Endothelial cell of umbilical vein (primary cell): ENCODE results near the gene ACTG2. TPM values are rescaled to one million over a fixed set of nuclear protein-coding genes. Genes with fewer than 3 reads are reported as not detected.

Source experiments
- BruUV-seq: library from RNA; stranded (reverse); fragments of 400-500 nt; replicated peaks from 2 replicates; lab custom pipeline; 2021; lab: Mats Ljungman, UMichigan
- CTCF ChIA-PET: fragments of 300-600, 350-600 bp; sonication (Branson Sonifier 250); formaldehyde crosslinking; loops from one replicate; lab custom pipeline; 2021; ENCODE audit warnings: antibody characterized with exemption, inconsistent platforms; lab: Charles Lee
- POLR2A ChIA-PET: fragments of 300-600, 350-600 bp; sonication (Branson Sonifier 250); formaldehyde crosslinking; loops from one replicate; lab custom pipeline; 2021; ENCODE audit warnings: antibody characterized with exemption, inconsistent platforms; lab: Charles Lee
- DNase-seq: peaks from one replicate; pipeline ENCODE4 v3.0.0-alpha.2; 2011; ENCODE audit warnings: low read depth, low spot score
- FAIRE-seq: peaks from 2 replicates; lab custom pipeline; 2011; peaks lifted over from hg19 to GRCh38; lab: Jason Lieb, UNC
- H2AFZ ChIP-seq: 2 replicates; pipeline ENCODE4 v1.6.0; 2012; ENCODE audit warnings: low read depth, low read length, control low read depth, inconsistent platforms
- H3K27ac ChIP-seq: 2 replicates; pipeline ENCODE4 v1.5.1; 2011; ENCODE audit warnings: low read depth, mild to moderate bottlenecking, control low read depth, low read length, moderate library complexity; ENCODE audit not compliant: insufficient read depth
- H3K27me3 ChIP-seq, 2 experiments: 2 replicates each; pipeline versions ENCODE4 v1.6.0 to v1.6.1; 2011; ENCODE audit warnings: low read length in 2 of 2, mixed read lengths in 1 of 2; ENCODE audit not compliant: control insufficient read depth in 2 of 2, insufficient read depth in 2 of 2
- H3K36me3 ChIP-seq, 2 experiments: 2 replicates in 1 of 2; 3 replicates in 1 of 2; pipeline ENCODE4 v1.5.1; 2011; ENCODE audit warnings: low read length in 2 of 2, mild to moderate bottlenecking in 1 of 2, moderate library complexity in 1 of 2; ENCODE audit not compliant: control insufficient read depth in 2 of 2, insufficient read depth in 2 of 2; ENCODE audit errors: extremely low read depth in 1 of 2
- H3K4me1 ChIP-seq: 3 replicates; pipeline ENCODE4 v1.5.1; 2011; ENCODE audit warnings: mild to moderate bottlenecking, low read length; ENCODE audit not compliant: control insufficient read depth, insufficient read depth; ENCODE audit errors: extremely low read depth
- H3K4me2 ChIP-seq: 2 replicates; pipeline ENCODE4 v1.6.1; 2011; ENCODE audit warnings: low read length, control low read depth, mixed read lengths; ENCODE audit not compliant: insufficient read depth
- H3K4me3 ChIP-seq, 3 experiments: fragments of 200-600 bp in 1 of 3; sonication (generic), shearing (Covaris generic) in 1 of 3; replicated peaks in 1 of 3; 2 replicates each; pipeline ENCODE4 v1.5.1; 2011 to 2016; ENCODE audit warnings: control low read depth in 3 of 3, low read length in 3 of 3, mild to moderate bottlenecking in 2 of 3, inconsistent platforms in 1 of 3, low read depth in 1 of 3, moderate library complexity in 1 of 3; ENCODE audit not compliant: insufficient read depth in 1 of 3
- H3K79me2 ChIP-seq: 2 replicates; pipeline ENCODE4 v1.6.0; 2012; ENCODE audit warnings: low read length, inconsistent platforms; ENCODE audit not compliant: control insufficient read depth, insufficient read depth
- H3K9ac ChIP-seq: replicated peaks from 2 replicates; pipeline ENCODE3; 2011; ENCODE audit warnings: low read length, control low read depth; ENCODE audit not compliant: insufficient read depth; ENCODE audit errors: extremely low read depth
- H3K9me1 ChIP-seq: replicated peaks from 3 replicates; pipeline ENCODE4 v1.6.0; 2011; ENCODE audit warnings: mild to moderate bottlenecking, low read length; ENCODE audit not compliant: control insufficient read depth, insufficient read depth; ENCODE audit errors: extremely low read depth
- H3K9me3 ChIP-seq: replicated peaks from 2 replicates; pipeline ENCODE4 v1.5.1; 2012; ENCODE audit warnings: low read length, inconsistent platforms; ENCODE audit not compliant: control insufficient read depth, insufficient read depth
- H4K20me1 ChIP-seq: replicated peaks from 2 replicates; pipeline ENCODE3; 2011; ENCODE audit warnings: mild to moderate bottlenecking, low read length; ENCODE audit not compliant: control insufficient read depth, insufficient read depth; ENCODE audit errors: extremely low read depth
- EZH2 ChIP-seq: IDR thresholded peaks from 2 replicates; pipeline ENCODE4 v1.6.1; 2012; ENCODE audit warnings: borderline replicate concordance, low read depth, mild to moderate bottlenecking, moderate library complexity, low read length, inconsistent platforms; ENCODE audit not compliant: severe bottlenecking
- FOS ChIP-seq: IDR thresholded peaks from 2 replicates; pipeline ENCODE4 v1.6.1; 2011; ENCODE audit warnings: mild to moderate bottlenecking, low read length, moderate library complexity, borderline replicate concordance; ENCODE audit not compliant: insufficient read depth
- GATA2 ChIP-seq: IDR thresholded peaks from 2 replicates; pipeline ENCODE4 v1.7.0; 2011; ENCODE audit warnings: low read depth, mild to moderate bottlenecking, moderate library complexity, mixed read lengths, low read length; ENCODE audit not compliant: insufficient read length, insufficient read depth
- JUN ChIP-seq: IDR thresholded peaks from 2 replicates; pipeline ENCODE4 v1.6.1; 2011; ENCODE audit warnings: borderline replicate concordance, low read depth; ENCODE audit not compliant: insufficient read length, insufficient read depth
- MYC ChIP-seq: IDR thresholded peaks from one replicate; pipeline ENCODE4 v1.6.1; 2011; ENCODE audit warnings: mild to moderate bottlenecking, low read depth, low read length
- POLR2A ChIP-seq: IDR thresholded peaks from 2 replicates; pipeline ENCODE4 v1.6.1; 2012; ENCODE audit warnings: low read depth, mild to moderate bottlenecking, control low read depth, low read length
- POLR2AphosphoS5 ChIP-seq: IDR thresholded peaks from 2 replicates; pipeline ENCODE4 v1.6.1; 2012; ENCODE audit warnings: low read depth, mild to moderate bottlenecking, control low read depth, low read length, moderate library complexity; ENCODE audit not compliant: insufficient read depth
- dilution Hi-C: fragments of 300-500 bp; cut with MboI; formaldehyde crosslinking; loops from one replicate; pipeline ENCODE4 v1.15.0; 2019; ENCODE audit warnings: low sequenced_read_pairs; ENCODE audit not compliant: extremely low pct_ligation_motif_present
- intact Hi-C: fragments of 100-400 bp; cut with micrococcal nuclease; formaldehyde crosslinking; loops from one replicate; pipeline ENCODE4 v1.10.0; 2022
- polyA plus RNA-seq, 4 experiments: library from polyadenylated mRNA; depleted of rRNA in 3 of 4; stranded (reverse) in 3 of 4; unstranded in 1 of 4; fragments of >200 nt; gene quantifications; 2 replicates each; pipeline versions ENCODE4 v1.2.1 to v1.2.3, GENCODE V29; 2011 to 2012; ENCODE audit warnings: missing spikeins in 1 of 4
- total RNA-seq: library from RNA; stranded (reverse); gene quantifications from 2 replicates; pipeline ENCODE4 v1.2.3, GENCODE V29; 2021
- TF ChIP-seq, protein P1 (sequence below): IDR thresholded peaks from 2 replicates; pipeline ENCODE4 v1.6.1; 2011; ENCODE audit not compliant: insufficient read depth, insufficient read length
- TF ChIP-seq, protein P2 (sequence below), 2 donors: IDR thresholded peaks; 1 replicate in 1 of 2; 2 replicates in 1 of 2; pipeline ENCODE4 v1.5.1; 2011; ENCODE audit warnings: low read length in 2 of 2, mild to moderate bottlenecking in 2 of 2, moderate library complexity in 2 of 2, control low read depth in 1 of 2, inconsistent platforms in 1 of 2, low read depth in 1 of 2; ENCODE audit not compliant: insufficient read depth in 1 of 2; ENCODE audit errors: extremely low read depth in 1 of 2

Gene ACTG2
- total and polyA plus RNA-seq, 2 donors (not counting 3 experiments of a cell fraction or from before 2014, with no cell fraction given) = not detected

DNA sequence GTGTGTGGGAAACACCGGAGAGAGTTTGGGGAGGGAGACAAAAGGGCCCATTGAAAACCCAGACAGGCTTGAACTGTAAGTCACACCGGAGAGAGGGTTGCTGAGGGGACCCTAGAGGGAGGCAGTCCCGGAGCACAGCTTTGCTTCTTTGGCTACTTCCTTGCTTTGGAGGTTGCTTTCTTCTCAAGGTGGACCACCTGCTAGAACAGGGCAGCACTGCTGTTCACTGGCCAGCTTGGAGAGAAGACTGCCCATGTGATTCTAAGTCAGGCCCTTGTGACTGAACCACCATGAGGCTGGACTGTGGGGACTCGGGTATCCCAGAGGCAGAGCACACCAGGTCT lies 4.4 kb downstream of the ACTG2 start:
- intact Hi-C loops = no loop called here
- no peak overlapping the region for H3K4me2 ChIP-seq
- H3K36me3 ChIP-seq = no peaks in the 10 kb centered on the region
- dilution Hi-C loops = no loop called here
- POLR2A ChIA-PET = no interaction called here
- H4K20me1 ChIP-seq = no peaks in the 10 kb centered on the region
- no peaks in the 10 kb centered on the region for H3K79me2 ChIP-seq
- TF ChIP-seq, protein P1, sequence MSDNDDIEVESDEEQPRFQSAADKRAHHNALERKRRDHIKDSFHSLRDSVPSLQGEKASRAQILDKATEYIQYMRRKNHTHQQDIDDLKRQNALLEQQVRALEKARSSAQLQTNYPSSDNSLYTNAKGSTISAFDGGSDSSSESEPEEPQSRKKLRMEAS = no peak
- TF ChIP-seq POLR2AphosphoS5 (no peak), GATA2 (no peak), FOS (no peak), JUN (no peak), POLR2A (no peak), MYC (no peak), EZH2 (no peak)
- TF ChIP-seq, protein P2, sequence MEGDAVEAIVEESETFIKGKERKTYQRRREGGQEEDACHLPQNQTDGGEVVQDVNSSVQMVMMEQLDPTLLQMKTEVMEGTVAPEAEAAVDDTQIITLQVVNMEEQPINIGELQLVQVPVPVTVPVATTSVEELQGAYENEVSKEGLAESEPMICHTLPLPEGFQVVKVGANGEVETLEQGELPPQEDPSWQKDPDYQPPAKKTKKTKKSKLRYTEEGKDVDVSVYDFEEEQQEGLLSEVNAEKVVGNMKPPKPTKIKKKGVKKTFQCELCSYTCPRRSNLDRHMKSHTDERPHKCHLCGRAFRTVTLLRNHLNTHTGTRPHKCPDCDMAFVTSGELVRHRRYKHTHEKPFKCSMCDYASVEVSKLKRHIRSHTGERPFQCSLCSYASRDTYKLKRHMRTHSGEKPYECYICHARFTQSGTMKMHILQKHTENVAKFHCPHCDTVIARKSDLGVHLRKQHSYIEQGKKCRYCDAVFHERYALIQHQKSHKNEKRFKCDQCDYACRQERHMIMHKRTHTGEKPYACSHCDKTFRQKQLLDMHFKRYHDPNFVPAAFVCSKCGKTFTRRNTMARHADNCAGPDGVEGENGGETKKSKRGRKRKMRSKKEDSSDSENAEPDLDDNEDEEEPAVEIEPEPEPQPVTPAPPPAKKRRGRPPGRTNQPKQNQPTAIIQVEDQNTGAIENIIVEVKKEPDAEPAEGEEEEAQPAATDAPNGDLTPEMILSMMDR (IDR thresholded peaks at IDR 0.05; ENCODE audit: extremely low read depth in 1 of 2, insufficient read depth in 1 of 2, low read depth in 1 of 2, low read length in 2 of 2) = no peak
- H3K9ac ChIP-seq = no peak overlapping the region
- H3K27ac ChIP-seq = no peak overlapping the region
- H3K9me3 ChIP-seq = no peaks in the 10 kb centered on the region
- BruUV-seq = no TSS peak
- no peak overlapping the region for H3K4me3 ChIP-seq
- no peak for DNase-seq
- no peak overlapping the region for H2AFZ ChIP-seq
- H3K27me3 ChIP-seq = peaks cover 5 to 6% of the 10 kb centered on the region in 2 experiments
- CTCF ChIA-PET = interaction anchor here (0.8 to 1.3 kb wide), 2 partner anchors 14 to 35 kb away, joined by 3 read pairs; no protein-coding TSS in a partner anchor
- H3K9me1 ChIP-seq = no peaks in the 10 kb centered on the region
- FAIRE-seq = no peak
- no peaks in the 10 kb centered on the region for H3K4me1 ChIP-seq
